GM23338 (cell line): ENCODE measurements around the gene B3GAT2. TPM values are rescaled to one million over a fixed set of nuclear protein-coding genes. Genes with fewer than 3 reads are reported as not detected.

ENCODE experiments used
- ATAC-seq: fragments of 200-7000 bp; cut with Tn5 transposase; 3 replicates; pipeline ENCODE4 v1.9.1; 2020
- DNase-seq: peaks from one replicate; pipeline ENCODE4 v3.0.0-alpha.2; 2015; ENCODE audit warnings: low spot score
- H2AFZ ChIP-seq: fragments of 200-600 bp; sonication (generic); 2 replicates; pipeline ENCODE4 v1.8.0; 2016; ENCODE audit warnings: antibody characterized with exemption, mild to moderate bottlenecking, moderate library complexity
- H3F3A ChIP-seq: fragments of 200-600 bp; sonication (generic); replicated peaks from 2 replicates; pipeline ENCODE4 v1.8.0; 2017; ENCODE audit warnings: antibody characterized with exemption, mixed run types, low read depth
- H3K27ac ChIP-seq: fragments of 200-600 bp; sonication (generic); 2 replicates; pipeline ENCODE4 v1.6.1; 2016; ENCODE audit warnings: low read depth
- H3K27me3 ChIP-seq: fragments of 200-600 bp; sonication (generic); 2 replicates; pipeline ENCODE4 v1.8.0; 2016; ENCODE audit warnings: mild to moderate bottlenecking, mixed run types, moderate library complexity; ENCODE audit not compliant: insufficient read depth
- H3K36me3 ChIP-seq: fragments of 200-600 bp; sonication (generic); 2 replicates; pipeline ENCODE4 v1.8.0; 2016; ENCODE audit warnings: mild to moderate bottlenecking; ENCODE audit not compliant: insufficient read depth
- H3K4me1 ChIP-seq: fragments of 200-600 bp; sonication (generic); 2 replicates; pipeline ENCODE4 v1.8.0; 2016; ENCODE audit warnings: mild to moderate bottlenecking, moderate library complexity; ENCODE audit not compliant: insufficient read depth
- H3K4me2 ChIP-seq: fragments of 200-600 bp; sonication (generic); 2 replicates; pipeline ENCODE4 v1.7.1; 2017; ENCODE audit warnings: mixed run types
- H3K4me3 ChIP-seq: fragments of 200-600 bp; sonication (generic); 2 replicates; pipeline ENCODE4 v1.6.1; 2016; ENCODE audit warnings: mixed run types
- H3K79me2 ChIP-seq: fragments of 200-600 bp; sonication (generic); replicated peaks from 2 replicates; pipeline ENCODE4 v1.8.0; 2017; ENCODE audit warnings: mild to moderate bottlenecking; ENCODE audit not compliant: insufficient read depth
- H3K9me2 ChIP-seq: fragments of 200-600 bp; sonication (generic); 2 replicates; pipeline ENCODE4 v1.8.0; 2017; ENCODE audit not compliant: insufficient read depth
- H4K20me1 ChIP-seq: fragments of 200-600 bp; sonication (generic); replicated peaks from 2 replicates; pipeline ENCODE4 v1.8.0; 2017; ENCODE audit warnings: mild to moderate bottlenecking; ENCODE audit not compliant: insufficient read depth
- H3K27ac Mint-ChIP-seq: 2 replicates; pipeline ENCODE4 v1.8.0; 2020; ENCODE audit warnings: inconsistent platforms, mild to moderate bottlenecking, moderate library complexity, mixed read lengths
- H3K27me3 Mint-ChIP-seq: 3 replicates; pipeline ENCODE4 v1.8.0; 2022; ENCODE audit warnings: low read depth, mild to moderate bottlenecking, moderate library complexity, mixed read lengths, inconsistent platforms; ENCODE audit not compliant: insufficient read depth, poor library complexity
- H3K36me3 Mint-ChIP-seq: 3 replicates; pipeline ENCODE4 v1.8.0; 2021; ENCODE audit warnings: low read depth, mild to moderate bottlenecking, inconsistent platforms, moderate library complexity, mixed read lengths
- H3K4me1 Mint-ChIP-seq: 3 replicates; pipeline ENCODE4 v1.8.0; 2020; ENCODE audit warnings: mild to moderate bottlenecking, inconsistent platforms, mixed read lengths
- H3K4me3 Mint-ChIP-seq: 3 replicates; pipeline ENCODE4 v1.8.0; 2021; ENCODE audit warnings: moderate library complexity, mild to moderate bottlenecking, inconsistent platforms, mixed read lengths
- H3K9me3 Mint-ChIP-seq: 3 replicates; pipeline ENCODE4 v1.8.0; 2020; ENCODE audit warnings: moderate library complexity, mild to moderate bottlenecking, inconsistent platforms, mixed read lengths
- CREB1 ChIP-seq: fragments of 250-450 bp; sonication (Bioruptor Pico); IDR thresholded peaks from 2 replicates; pipeline ENCODE4 v1.5.0; 2020; ENCODE audit warnings: low read depth, mild to moderate bottlenecking, moderate library complexity
- CTCF ChIP-seq, 2 experiments: fragments of 200-600 bp in 1 of 2; sonication (generic) in 1 of 2; conservative IDR thresholded peaks; 2 replicates each; pipeline versions ENCODE4 v1.5.1 to v1.6.1; 2016 to 2017; ENCODE audit warnings: antibody characterized with exemption in 2 of 2, low read depth in 2 of 2, mild to moderate bottlenecking in 2 of 2, moderate library complexity in 1 of 2
- ETS1 ChIP-seq: IDR thresholded peaks from 2 replicates; pipeline ENCODE4 v1.6.1; 2016; ENCODE audit warnings: antibody characterized with exemption
- EZH2 ChIP-seq: fragments of 200-600 bp; sonication (generic); IDR thresholded peaks from one replicate; pipeline ENCODE4 v1.8.0; 2017; ENCODE audit warnings: antibody characterized with exemption, mild to moderate bottlenecking, low read depth; ENCODE audit not compliant: unreplicated experiment
- EZH2phosphoT487 ChIP-seq: fragments of 200-600 bp; sonication (generic); IDR thresholded peaks from one replicate; pipeline ENCODE4 v1.8.1; 2018; ENCODE audit warnings: antibody characterized with exemption; ENCODE audit not compliant: unreplicated experiment
- JUNB ChIP-seq: IDR thresholded peaks from one replicate; pipeline ENCODE4 v1.6.1; 2016; ENCODE audit warnings: antibody characterized with exemption; ENCODE audit not compliant: unreplicated experiment
- NANOG ChIP-seq: IDR thresholded peaks from 2 replicates; pipeline ENCODE4 v1.6.1; 2016; ENCODE audit warnings: antibody characterized with exemption, borderline replicate concordance
- POLR2AphosphoS5 ChIP-seq: IDR thresholded peaks from 2 replicates; pipeline ENCODE4 v1.6.1; 2016; ENCODE audit warnings: antibody characterized with exemption, low read depth
- STAT1 ChIP-seq: IDR thresholded peaks from one replicate; pipeline ENCODE4 v1.6.1; 2016; ENCODE audit warnings: antibody characterized with exemption; ENCODE audit not compliant: unreplicated experiment
- ZNF114 ChIP-seq: fragments of 250-450 bp; sonication (Bioruptor Pico); IDR thresholded peaks from 2 replicates; pipeline ENCODE4 v1.5.0; 2020; ENCODE audit warnings: mild to moderate bottlenecking, moderate library complexity
- ZNF331 ChIP-seq: fragments of 250-450 bp; sonication (Bioruptor Pico); IDR thresholded peaks from 2 replicates; pipeline ENCODE4 v1.5.0; 2020; ENCODE audit warnings: low read depth, mild to moderate bottlenecking, moderate library complexity
- polyA plus RNA-seq: library from polyadenylated mRNA; unstranded; fragments of >200 nt; fragmentation: Nextera tagmentation; extraction: Ambion mirVana; gene quantifications from 2 replicates; pipeline ENCODE4 v1.2.1, GENCODE V29; 2016
- total RNA-seq: library from RNA; depleted of rRNA; stranded (reverse); fragments of >200 nt; shearing (Covaris generic); gene quantifications from 2 replicates; pipeline ENCODE4 v1.2.3, GENCODE V29; 2014
- TF ChIP-seq, protein P1 (sequence below): IDR thresholded peaks from one replicate; pipeline ENCODE4 v1.6.1; 2018; ENCODE audit warnings: antibody characterized with exemption; ENCODE audit not compliant: unreplicated experiment

Gene B3GAT2
- total and polyA plus RNA-seq, 2 experiments from 2014 or later = 1.7 to 1.8 TPM

- H3K4me3 ChIP-seq = no peak overlapping the region
- no peak overlapping the region for H3K4me2 ChIP-seq
- peaks cover 5% of the 10 kb centered on the region; the same call in 1 of the 2 replicates for H3K4me1 ChIP-seq
- Mint-ChIP-seq H3K27ac (no peak overlapping the region), H3K27me3 (no peaks in the 10 kb centered on the region), H3K36me3 (no peaks in the 10 kb centered on the region), H3K4me1 (peaks cover 5% of the 10 kb centered on the region; the same call in 1 of the 3 replicates), H3K4me3 (no peak overlapping the region), H3K9me3 (no peaks in the 10 kb centered on the region)
- no peak for TF ChIP-seq EZH2
- no peak for TF ChIP-seq JUNB
- TF ChIP-seq CREB1 = no peak
- no peak for TF ChIP-seq EZH2phosphoT487
- TF ChIP-seq, protein P1, sequence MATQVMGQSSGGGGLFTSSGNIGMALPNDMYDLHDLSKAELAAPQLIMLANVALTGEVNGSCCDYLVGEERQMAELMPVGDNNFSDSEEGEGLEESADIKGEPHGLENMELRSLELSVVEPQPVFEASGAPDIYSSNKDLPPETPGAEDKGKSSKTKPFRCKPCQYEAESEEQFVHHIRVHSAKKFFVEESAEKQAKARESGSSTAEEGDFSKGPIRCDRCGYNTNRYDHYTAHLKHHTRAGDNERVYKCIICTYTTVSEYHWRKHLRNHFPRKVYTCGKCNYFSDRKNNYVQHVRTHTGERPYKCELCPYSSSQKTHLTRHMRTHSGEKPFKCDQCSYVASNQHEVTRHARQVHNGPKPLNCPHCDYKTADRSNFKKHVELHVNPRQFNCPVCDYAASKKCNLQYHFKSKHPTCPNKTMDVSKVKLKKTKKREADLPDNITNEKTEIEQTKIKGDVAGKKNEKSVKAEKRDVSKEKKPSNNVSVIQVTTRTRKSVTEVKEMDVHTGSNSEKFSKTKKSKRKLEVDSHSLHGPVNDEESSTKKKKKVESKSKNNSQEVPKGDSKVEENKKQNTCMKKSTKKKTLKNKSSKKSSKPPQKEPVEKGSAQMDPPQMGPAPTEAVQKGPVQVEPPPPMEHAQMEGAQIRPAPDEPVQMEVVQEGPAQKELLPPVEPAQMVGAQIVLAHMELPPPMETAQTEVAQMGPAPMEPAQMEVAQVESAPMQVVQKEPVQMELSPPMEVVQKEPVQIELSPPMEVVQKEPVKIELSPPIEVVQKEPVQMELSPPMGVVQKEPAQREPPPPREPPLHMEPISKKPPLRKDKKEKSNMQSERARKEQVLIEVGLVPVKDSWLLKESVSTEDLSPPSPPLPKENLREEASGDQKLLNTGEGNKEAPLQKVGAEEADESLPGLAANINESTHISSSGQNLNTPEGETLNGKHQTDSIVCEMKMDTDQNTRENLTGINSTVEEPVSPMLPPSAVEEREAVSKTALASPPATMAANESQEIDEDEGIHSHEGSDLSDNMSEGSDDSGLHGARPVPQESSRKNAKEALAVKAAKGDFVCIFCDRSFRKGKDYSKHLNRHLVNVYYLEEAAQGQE = no peak
- TF ChIP-seq POLR2AphosphoS5 = no peak
- TF ChIP-seq STAT1 = no peak
- TF ChIP-seq CTCF (conservative IDR thresholded peaks at IDR 0.05; ENCODE audit: low read depth in 2 of 2) = no peak
- no peak for TF ChIP-seq ZNF331 (CRISPR knock-in tag)
- no peak for TF ChIP-seq ETS1
- TF ChIP-seq ZNF114 (CRISPR knock-in tag) = no peak
- no peak for TF ChIP-seq NANOG
- ATAC-seq (no peak), DNase-seq (no peak)
- H3K27ac ChIP-seq = no peak overlapping the region
- H3K36me3 ChIP-seq = no peaks in the 10 kb centered on the region
- no peaks in the 10 kb centered on the region for H3K79me2 ChIP-seq
- H2AFZ ChIP-seq = no peak overlapping the region
- no peaks in the 10 kb centered on the region for H3K9me2 ChIP-seq
- H3F3A ChIP-seq = no peaks in the 10 kb centered on the region
- H3K27me3 ChIP-seq = no peaks in the 10 kb centered on the region
- H4K20me1 ChIP-seq = no peaks in the 10 kb centered on the region
Measured at GRCh38 chr6:70903665-70904452, 53.0 kb downstream of the B3GAT2 start.
